GM18498 (cell line): Measurements from ENCODE around the gene LCORL.

Experiments used
- ATAC-seq: cut with Tn5 transposase; IDR thresholded peaks from one replicate; pipeline ENCODE4 v1.9.1; 2021; ENCODE audit warnings: mild to moderate bottlenecking, moderate library complexity; ENCODE audit not compliant: unreplicated experiment

The LCORL gene

DNA sequence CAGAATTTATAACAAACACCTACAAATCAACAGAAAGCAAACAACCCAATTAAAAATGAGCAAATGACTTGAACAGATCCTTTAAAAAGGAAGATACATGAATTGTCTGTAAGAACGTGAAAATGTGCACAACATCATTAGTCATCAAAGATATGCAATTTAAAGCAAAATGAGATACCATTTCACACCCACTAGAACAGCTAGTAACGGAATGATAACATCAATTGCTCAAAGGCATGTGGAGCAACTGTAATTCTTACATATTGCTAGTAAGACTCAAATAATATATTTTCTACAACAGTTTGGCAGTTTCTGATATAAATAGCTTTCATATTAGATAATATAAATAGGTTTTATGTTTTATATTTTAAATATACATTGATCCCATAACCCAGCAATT lies 82.5 kb downstream of the LCORL start:
- no peak for ATAC-seq

- no peak for ATAC-seq
Observed at GRCh38 chr4:17934286-17934685, 87.3 kb downstream of the LCORL start.

- ATAC-seq: no peak
Observed at GRCh38 chr4:17933126-17933525, 88.4 kb downstream of the LCORL start.

- ATAC-seq: no peak
Observed at GRCh38 chr4:17932041-17932440, 89.5 kb downstream of the LCORL start.

GRCh38 chr4:17930256-17930655 lies 91.3 kb downstream of the LCORL start:
- no peak for ATAC-seq

- no peak for ATAC-seq
Observed at GRCh38 chr4:17924189-17924588, 97.4 kb downstream of the LCORL start.

DNA sequence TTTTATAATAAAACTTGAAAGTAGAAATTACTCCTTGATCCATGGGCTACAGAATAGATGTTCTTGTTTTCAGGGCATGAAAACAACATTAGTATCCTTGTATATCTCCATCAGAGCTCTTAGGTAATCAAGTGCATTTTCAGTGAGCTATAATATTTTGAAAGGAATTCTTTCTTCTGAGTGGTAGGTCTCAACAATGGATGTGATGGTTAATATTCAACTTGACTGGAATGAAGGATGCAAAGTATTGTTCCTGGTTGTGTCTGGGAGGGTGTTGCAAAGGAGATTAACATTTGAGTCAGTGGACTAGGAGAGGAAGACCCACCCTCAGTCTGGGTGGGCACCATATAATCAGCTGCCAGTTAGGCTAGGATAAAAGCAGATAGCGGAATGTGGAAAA lies 100.1 kb downstream of the LCORL start:
- no peak for ATAC-seq

DNA sequence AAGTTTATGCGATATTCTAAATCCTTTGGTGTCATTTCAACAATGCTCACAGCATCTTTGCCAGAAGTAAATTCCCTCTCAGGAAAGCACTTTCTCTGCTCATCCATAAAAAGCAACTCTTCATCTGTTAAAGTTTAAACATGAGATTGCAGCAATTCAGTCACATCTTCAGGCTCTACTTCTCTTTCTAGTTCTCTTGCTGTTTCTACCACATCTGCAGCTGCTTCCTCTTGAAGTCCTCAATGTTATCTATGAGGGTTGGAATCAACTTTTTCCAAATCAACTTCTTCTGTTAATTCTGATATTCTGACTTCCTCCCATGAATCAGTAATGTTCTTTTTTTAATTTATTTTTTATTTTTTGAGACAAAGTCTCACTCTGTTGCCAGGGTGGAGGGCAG lies 100.9 kb downstream of the LCORL start:
- no peak for ATAC-seq

DNA sequence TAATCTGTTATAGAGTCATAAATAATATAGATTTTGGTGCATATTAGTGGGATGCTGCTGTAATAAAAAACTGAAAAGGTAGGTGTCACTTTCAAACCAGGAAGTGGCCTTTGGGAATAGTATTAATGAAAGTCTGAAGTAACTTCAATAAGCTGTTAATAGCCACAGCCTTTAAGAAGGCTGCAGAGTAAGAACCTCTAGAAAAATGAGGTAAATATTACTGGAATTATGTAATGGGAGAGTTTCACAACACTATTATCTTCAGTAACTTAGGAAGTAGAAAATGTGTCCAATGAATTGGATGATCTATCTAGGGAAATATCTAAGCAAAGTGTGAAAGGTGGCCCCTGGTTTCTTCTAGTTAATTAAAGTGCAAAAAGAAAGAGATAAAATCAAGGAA lies 106.1 kb downstream of the LCORL start:
- no peak for ATAC-seq

DNA sequence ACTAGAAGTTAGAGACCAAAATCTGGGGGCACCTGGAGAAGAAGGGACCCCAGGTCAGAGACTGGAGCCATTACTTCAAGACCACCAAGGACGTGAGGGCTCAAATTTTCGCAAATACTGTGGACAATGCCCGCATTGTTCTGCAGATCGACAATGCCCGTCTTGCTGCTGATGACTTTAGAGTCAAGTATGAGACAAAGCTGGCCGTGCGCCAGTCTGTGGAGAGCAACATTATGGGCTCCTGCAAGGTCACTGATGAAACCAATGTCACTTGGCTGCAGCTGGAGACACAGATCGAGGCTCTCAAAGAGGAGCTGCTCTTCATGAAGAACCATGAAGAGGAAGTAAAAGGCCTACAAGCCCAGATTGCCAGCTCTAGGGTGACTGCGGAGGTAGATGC lies 109.5 kb downstream of the LCORL start:
- no peak for ATAC-seq

- ATAC-seq: no peak
Observed at GRCh38 chr4:17911608-17912007, 109.9 kb downstream of the LCORL start.

DNA sequence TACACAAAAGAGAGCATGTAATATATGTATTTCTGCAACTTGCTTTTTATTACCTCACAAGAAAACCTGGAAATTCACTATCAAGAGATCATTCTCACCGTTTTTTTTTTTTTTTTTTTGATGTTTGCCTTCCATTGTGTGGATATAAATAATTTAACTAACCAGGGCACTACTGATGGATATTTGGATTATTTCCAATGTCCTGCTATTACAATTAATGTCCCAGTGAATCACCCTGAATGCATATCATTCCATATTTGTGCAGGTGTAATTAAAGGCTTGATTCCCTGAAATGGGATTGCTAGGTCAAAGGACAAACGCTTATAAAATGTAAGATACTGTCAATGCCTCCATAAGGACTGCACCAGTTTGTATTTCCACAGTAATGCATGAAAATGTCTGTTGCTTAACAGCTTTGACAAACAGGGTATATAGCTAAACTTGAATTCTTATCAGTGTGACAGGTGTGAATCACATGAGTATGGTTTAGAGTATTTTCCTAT lies 123.0 kb downstream of the LCORL start:
- ATAC-seq: no peak

GRCh38 chr4:17895481-17895880 lies 126.1 kb downstream of the LCORL start:
- no peak for ATAC-seq

- no peak for ATAC-seq
Observed at GRCh38 chr4:17894421-17894820, 127.1 kb downstream of the LCORL start.

GRCh38 chr4:17889692-17890091 lies 131.9 kb downstream of the LCORL start:
- no peak for ATAC-seq

GRCh38 chr4:17884511-17884910 lies 137.0 kb downstream of the LCORL start:
- no peak for ATAC-seq

GRCh38 chr4:17884063-17884462 lies 137.5 kb downstream of the LCORL start:
- no peak for ATAC-seq

DNA sequence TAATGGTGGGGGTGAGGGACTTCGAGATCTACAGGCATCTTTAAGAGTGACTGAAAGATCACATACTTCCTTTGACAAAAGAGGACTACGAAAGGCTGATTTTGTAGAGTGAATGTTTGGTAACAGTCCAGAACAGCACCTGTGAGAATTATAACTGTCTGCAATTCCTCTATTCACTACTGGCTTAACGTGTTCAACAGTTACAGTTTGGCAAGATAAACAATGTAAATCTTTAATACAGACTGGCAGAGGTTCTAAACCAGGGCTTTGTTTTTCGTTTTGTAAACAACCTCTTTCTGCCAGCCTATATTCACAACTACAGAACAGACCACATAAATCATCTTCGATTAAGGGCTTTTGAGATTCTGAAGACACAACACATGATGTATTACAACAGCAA lies 143.9 kb downstream of the LCORL start:
- no peak for ATAC-seq

DNA sequence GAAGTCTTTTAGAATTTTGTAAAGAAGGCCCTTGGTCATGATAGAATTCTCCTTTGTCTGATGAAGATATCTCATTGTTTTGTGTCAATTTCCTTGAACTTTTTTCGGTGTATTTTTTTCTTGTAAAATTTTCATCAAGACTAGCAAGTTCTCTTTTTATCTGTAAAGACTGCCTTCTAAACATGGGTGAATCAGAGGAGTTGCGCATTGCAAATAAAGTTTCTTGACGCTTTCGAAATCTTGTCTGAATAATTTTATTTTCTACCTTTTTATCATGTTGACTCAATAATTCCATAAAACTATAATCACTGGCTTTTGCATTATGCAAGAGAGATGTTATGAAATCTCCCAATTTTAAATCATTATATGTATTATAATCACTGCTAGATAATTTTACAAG lies 144.6 kb downstream of the LCORL start:
- no peak for ATAC-seq

- ATAC-seq: peak; percentile 93
Observed at GRCh38 chr4:17875402-17876070, 146.0 kb downstream of the LCORL start.

- ATAC-seq: no peak
Observed at GRCh38 chr4:17869327-17869726, 152.2 kb downstream of the LCORL start.

GRCh38 chr4:17867276-17867675 lies 154.3 kb downstream of the LCORL start:
- no peak for ATAC-seq

GRCh38 chr4:17866810-17867209 lies 154.7 kb downstream of the LCORL start:
- ATAC-seq: no peak
